Activated B cell treated with CpG ODN at 0.5 μM for 24 hours (primary cell): ENCODE results near the gene ARL15. TPM values are rescaled to one million over a fixed set of nuclear protein-coding genes. Genes with fewer than 3 reads are reported as not detected.
"Not testable (repeated sequence)": the region's sequence is repeated elsewhere in the genome, so short reads cannot be mapped to it uniquely, and the experiment has no call there.

Source experiments
- ATAC-seq: fragments of 200-7000 bp; cut with Tn5 transposase; one replicate; pipeline ENCODE4 v1.10.0; 2021; ENCODE audit warnings: low read depth, mild to moderate bottlenecking, moderate library complexity
- CTCF ChIA-PET: fragments of 350-600 bp; sonication (Branson Sonifier 250); formaldehyde crosslinking; loops from one replicate; lab custom pipeline; 2021; ENCODE audit warnings: antibody characterized with exemption; lab: Charles Lee
- POLR2A ChIA-PET: fragments of 350-600 bp; sonication (Branson Sonifier 250); formaldehyde crosslinking; loops from one replicate; lab custom pipeline; 2021; ENCODE audit warnings: antibody characterized with exemption; lab: Charles Lee
- DNase-seq: peaks from one replicate; pipeline ENCODE4 v3.0.0; 2022
- H3K27ac Mint-ChIP-seq: one replicate; pipeline ENCODE4 v1.8.0; 2020; ENCODE audit warnings: mixed read lengths
- H3K27me3 Mint-ChIP-seq: one replicate; pipeline ENCODE4 v1.8.0; 2021; ENCODE audit warnings: mixed read lengths
- H3K36me3 Mint-ChIP-seq: one replicate; pipeline ENCODE4 v1.8.0; 2021; ENCODE audit warnings: low read depth, mixed read lengths
- H3K4me1 Mint-ChIP-seq: one replicate; pipeline ENCODE4 v1.8.0; 2021; ENCODE audit warnings: mixed read lengths
- H3K4me3 Mint-ChIP-seq: one replicate; pipeline ENCODE4 v1.8.0; 2020; ENCODE audit warnings: mild to moderate bottlenecking, mixed read lengths
- H3K9me3 Mint-ChIP-seq: one replicate; pipeline ENCODE4 v1.8.0; 2020; ENCODE audit warnings: mixed read lengths
- CTCF ChIP-seq: fragments of 200-600 bp; IDR thresholded peaks from one replicate; pipeline ENCODE4 v1.8.0; 2022; ENCODE audit warnings: antibody characterized with exemption, mild to moderate bottlenecking
- intact Hi-C: fragments of 100-400 bp; cut with micrococcal nuclease; formaldehyde crosslinking; loops from one replicate; pipeline ENCODE4 v1.15.1; 2024
- total RNA-seq: library from RNA; stranded (reverse); gene quantifications from 2 replicates; pipeline ENCODE4 v1.2.3, GENCODE V29; 2022

Gene ARL15
- total RNA-seq, 1 donor from 2014 or later = 17.5 TPM

- intact Hi-C loops = no loop called here
- no peak for TF ChIP-seq CTCF
- Mint-ChIP-seq H3K27me3 (no peaks in the 10 kb centered on the region), H3K9me3 (no peaks in the 10 kb centered on the region), H3K27ac (no peak overlapping the region), H3K4me1 (no peaks in the 10 kb centered on the region), H3K4me3 (no peak overlapping the region), H3K36me3 (peaks cover 12% of the 10 kb centered on the region)
- CTCF ChIA-PET = no interaction called here
- POLR2A ChIA-PET = no interaction called here
- ATAC-seq = no peak
- DNase-seq = no peak
These were observed 236.6 kb downstream of the ARL15 start for GRCh38 chr5:54073735-54074134.

GRCh38 chr5:54073131-54073530, 237.2 kb downstream of the ARL15 start:
- no peaks in the 10 kb centered on the region for H3K27me3 Mint-ChIP-seq
- ChIA-PET CTCF (no interaction called here), POLR2A (interaction anchor here (0.6 kb wide), 1 partner anchor 1784 kb away, joined by 3 read pairs; no protein-coding TSS in a partner anchor)
- DNase-seq (no peak), ATAC-seq (no peak)
- peaks cover 11% of the 10 kb centered on the region for H3K36me3 Mint-ChIP-seq
- no peak overlapping the region for H3K27ac Mint-ChIP-seq
- no peak for TF ChIP-seq CTCF
- H3K4me1 Mint-ChIP-seq = no peaks in the 10 kb centered on the region
- H3K9me3 Mint-ChIP-seq = no peaks in the 10 kb centered on the region
- intact Hi-C loops = no loop called here
- H3K4me3 Mint-ChIP-seq = no peak overlapping the region

GRCh38 chr5:54066433-54066832, 243.9 kb downstream of the ARL15 start:
- no peak overlapping the region for H3K27ac Mint-ChIP-seq
- ChIA-PET POLR2A (no interaction called here), CTCF (no interaction called here)
- TF ChIP-seq CTCF = no peak
- no peak for ATAC-seq
- intact Hi-C loops = no loop called here
- no peaks in the 10 kb centered on the region for H3K9me3 Mint-ChIP-seq
- no peaks in the 10 kb centered on the region for H3K4me1 Mint-ChIP-seq
- H3K4me3 Mint-ChIP-seq = no peak overlapping the region
- DNase-seq = no peak
- peaks cover 22% of the 10 kb centered on the region for H3K36me3 Mint-ChIP-seq
- no peaks in the 10 kb centered on the region for H3K27me3 Mint-ChIP-seq

- Mint-ChIP-seq H3K27me3 (no peaks in the 10 kb centered on the region), H3K9me3 (no peaks in the 10 kb centered on the region), H3K4me3 (no peak overlapping the region), H3K27ac (no peak overlapping the region), H3K4me1 (no peaks in the 10 kb centered on the region), H3K36me3 (peaks cover 19% of the 10 kb centered on the region)
- intact Hi-C loops = no loop called here
- ATAC-seq (no peak), DNase-seq (no peak)
- ChIA-PET POLR2A (no interaction called here), CTCF (no interaction called here)
- TF ChIP-seq CTCF = no peak
These were observed 246.6 kb downstream of the ARL15 start for GRCh38 chr5:54063817-54064216.

GRCh38 chr5:54062958-54063357, 247.4 kb downstream of the ARL15 start:
- peaks cover 19% of the 10 kb centered on the region for H3K36me3 Mint-ChIP-seq
- no peak for ATAC-seq
- CTCF ChIA-PET = no interaction called here
- H3K27me3 Mint-ChIP-seq = no peaks in the 10 kb centered on the region
- TF ChIP-seq CTCF = no peak
- POLR2A ChIA-PET = no interaction called here
- no peak overlapping the region for H3K27ac Mint-ChIP-seq
- intact Hi-C loops = no loop called here
- H3K9me3 Mint-ChIP-seq = no peaks in the 10 kb centered on the region
- no peaks in the 10 kb centered on the region for H3K4me1 Mint-ChIP-seq
- no peak for DNase-seq
- H3K4me3 Mint-ChIP-seq = no peak overlapping the region

- intact Hi-C loops, H3K27ac Mint-ChIP-seq, H3K27me3 Mint-ChIP-seq, H3K9me3 Mint-ChIP-seq, H3K4me1 Mint-ChIP-seq, CTCF ChIA-PET, POLR2A ChIA-PET, DNase-seq, ATAC-seq, H3K4me3 Mint-ChIP-seq: not testable (repeated sequence)
- H3K36me3 Mint-ChIP-seq = peaks cover 20% of the 10 kb centered on the region
These were observed 249.5 kb downstream of the ARL15 start for GRCh38 chr5:54060919-54061318.
